GM18951 (cell line): Measurements from ENCODE around the gene PEX14.

Source experiments
- POLR2A ChIP-seq: IDR thresholded peaks from 4 replicates; pipeline ENCODE4 v1.6.1; 2011; ENCODE audit warnings: mild to moderate bottlenecking; ENCODE audit not compliant: insufficient read length, insufficient read depth; ENCODE audit errors: extremely low read depth
- in situ Hi-C: fragments of 300-500 bp; cut with MboI; formaldehyde crosslinking; loops from one replicate; pipeline ENCODE4 v1.12.0; 2022; ENCODE audit warnings: low sequenced_read_pairs, mixed read lengths, inconsistent platforms; ENCODE audit not compliant: unreplicated experiment

The PEX14 gene

GRCh38 chr1:10522322-10522860 lies 47.6 kb downstream of the PEX14 start:
- no peak for TF ChIP-seq POLR2A
- in situ Hi-C loops: loop anchor here (25.0 kb wide), 1 partner anchor 415 kb away; no protein-coding TSS in a partner anchor

DNA sequence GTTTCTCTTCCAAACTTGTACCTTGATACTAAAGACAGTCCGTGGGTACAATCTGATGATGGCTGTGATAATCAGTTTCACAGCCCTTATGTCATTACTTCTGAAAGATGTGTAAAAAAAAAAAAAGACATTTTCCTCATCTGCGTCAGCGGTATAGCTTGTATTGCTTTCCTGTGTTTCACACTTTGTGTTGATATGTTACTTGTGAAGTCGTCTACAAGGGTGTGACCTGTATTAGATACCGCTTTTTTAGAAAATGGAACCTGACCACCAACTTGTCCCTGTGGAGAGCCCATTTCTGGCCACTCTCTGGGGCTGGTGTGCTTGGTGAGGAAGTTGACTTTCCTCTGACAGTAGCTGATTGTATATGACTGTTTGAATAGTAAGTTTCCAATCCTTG lies 50.5 kb downstream of the PEX14 start:
- in situ Hi-C loops: no loop called here

GRCh38 chr1:10528066-10529014 lies 53.6 kb downstream of the PEX14 start:
- in situ Hi-C loops: no loop called here
- no peak for TF ChIP-seq POLR2A

More for the DNA sequence above, 50.5 kb downstream of the PEX14 start:
- TF ChIP-seq POLR2A: no peak

DNA sequence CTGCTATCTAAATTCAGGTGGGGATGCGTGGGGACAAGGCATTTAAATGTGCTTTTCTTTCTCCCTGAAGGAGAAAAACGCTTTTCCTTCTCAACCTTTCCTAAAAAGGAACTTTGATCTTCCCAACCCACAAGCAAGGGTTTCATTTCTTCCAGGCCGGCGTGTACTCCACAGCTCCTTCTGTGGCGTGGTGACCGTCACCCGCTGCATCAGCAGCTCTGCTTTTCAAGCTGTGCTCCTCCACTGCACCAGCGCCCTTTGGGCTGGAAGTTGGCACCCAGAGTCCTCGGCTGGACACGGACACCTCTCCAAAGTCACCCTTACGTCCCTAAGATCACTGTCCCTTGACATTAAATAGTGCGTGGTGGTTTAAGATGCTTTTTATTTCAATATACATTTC lies 54.3 kb downstream of the PEX14 start:
- no peak for TF ChIP-seq POLR2A
- in situ Hi-C loops: no loop called here

DNA sequence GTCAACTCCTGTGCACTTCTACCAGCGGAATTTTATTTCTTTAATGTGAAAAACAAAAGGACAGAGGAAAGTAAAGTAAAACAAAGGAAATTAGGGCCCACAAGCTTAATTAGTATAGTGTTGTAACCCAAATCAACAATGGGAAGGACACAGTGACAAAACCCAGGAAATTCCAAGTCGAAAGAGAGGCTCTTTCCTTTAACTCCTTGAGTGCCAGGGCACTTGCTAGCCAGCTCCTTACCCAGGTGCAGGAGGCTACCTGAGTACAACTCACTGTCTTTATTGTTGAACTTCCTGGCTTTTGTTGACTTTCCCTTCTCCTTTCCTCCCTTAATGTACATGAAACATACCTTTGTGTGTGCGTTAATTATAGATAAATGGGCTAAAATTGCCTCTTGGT lies 55.0 kb downstream of the PEX14 start:
- in situ Hi-C loops: no loop called here

GRCh38 chr1:10530281-10530740 lies 55.6 kb downstream of the PEX14 start:
- TF ChIP-seq POLR2A: no peak
- in situ Hi-C loops: no loop called here

More for the DNA sequence above, 55.0 kb downstream of the PEX14 start:
- TF ChIP-seq POLR2A: no peak

DNA sequence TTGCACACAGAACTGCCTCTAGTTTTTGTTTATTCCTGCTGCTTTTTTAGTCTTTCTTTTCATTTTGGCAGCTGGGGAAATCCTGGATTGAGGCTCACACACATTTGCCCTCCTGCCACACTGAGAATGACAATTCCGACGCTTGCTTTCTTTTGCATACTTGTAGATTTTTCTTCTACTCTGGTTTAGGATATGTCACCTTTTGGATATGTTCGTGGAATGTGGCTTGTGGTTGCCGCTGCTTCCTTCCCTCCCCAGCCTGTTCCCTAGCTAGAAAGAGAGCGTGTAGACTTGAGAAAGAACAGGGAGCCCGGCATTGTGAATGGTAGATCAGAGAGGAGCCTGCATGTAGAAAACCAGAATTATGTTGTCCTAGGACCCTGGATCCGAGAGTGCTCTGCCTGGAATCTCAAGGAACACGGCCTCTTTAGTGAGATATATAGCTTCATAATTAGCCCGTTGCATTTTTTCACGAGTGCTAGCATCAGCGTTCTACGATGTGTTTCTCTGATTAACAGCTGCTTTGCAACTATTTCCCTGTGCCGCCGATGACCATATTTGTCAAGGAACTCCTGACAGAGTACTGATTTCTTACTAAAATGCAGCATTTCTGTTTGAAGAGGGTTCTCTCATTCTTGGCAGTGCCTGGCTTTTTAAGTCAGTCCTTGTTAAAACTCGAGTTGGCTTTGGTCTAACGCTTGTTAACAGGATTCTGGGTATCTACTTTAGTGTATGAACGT lies 56.2 kb downstream of the PEX14 start:
- in situ Hi-C loops: no loop called here
- TF ChIP-seq POLR2A: no peak

DNA sequence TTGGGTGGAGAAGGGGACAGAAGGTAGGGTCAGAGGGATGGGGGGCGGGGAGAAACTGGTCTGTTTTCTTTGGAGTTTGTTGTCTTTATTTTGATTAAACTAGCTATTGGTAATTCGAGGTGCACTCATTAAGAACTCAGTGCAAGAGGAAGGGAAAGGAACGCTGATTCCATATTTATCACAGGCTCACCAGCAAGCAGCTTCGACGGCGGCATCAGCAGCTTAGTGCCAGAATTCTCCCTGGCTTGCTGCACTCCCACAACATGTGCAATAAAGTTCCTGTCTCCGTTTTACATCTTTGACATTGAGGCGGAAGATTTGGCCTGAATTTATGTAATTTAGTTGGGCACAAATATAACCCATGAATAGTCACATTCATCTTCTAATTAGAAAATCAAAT lies 57.6 kb downstream of the PEX14 start:
- in situ Hi-C loops: no loop called here
- TF ChIP-seq POLR2A: no peak

- in situ Hi-C loops: no loop called here
- TF ChIP-seq POLR2A: no peak
Observed at GRCh38 chr1:10534519-10534918, 59.8 kb downstream of the PEX14 start.

DNA sequence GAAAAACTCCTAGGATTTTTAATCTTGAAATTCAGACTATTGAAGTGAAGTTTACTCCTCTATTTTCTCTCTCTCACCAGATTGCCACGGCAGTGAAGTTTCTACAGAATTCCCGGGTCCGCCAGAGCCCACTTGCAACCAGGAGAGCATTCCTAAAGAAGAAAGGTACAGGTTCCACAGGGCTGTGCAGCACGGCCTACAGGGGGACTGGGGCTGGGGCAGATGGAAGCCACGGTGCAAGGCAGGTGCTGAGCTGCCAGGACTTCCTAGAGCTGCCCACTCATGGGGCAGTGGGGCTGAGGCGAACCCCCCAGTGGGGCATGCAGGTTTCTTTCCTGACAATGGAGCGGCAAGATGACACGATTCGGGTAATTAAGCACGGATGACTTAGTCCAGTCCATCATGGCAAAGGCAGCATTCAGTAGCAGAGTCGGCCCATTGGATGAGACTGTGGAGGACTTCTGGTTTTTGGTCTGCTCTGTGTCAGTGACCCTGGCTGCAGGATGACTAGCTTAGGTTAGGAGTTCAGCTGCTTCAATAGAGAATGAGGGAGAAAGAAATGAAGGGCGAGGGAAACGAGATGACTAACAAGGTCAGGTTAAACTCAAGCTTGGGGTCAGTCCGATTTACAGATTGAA lies 61.5 kb downstream of the PEX14 start:
- TF ChIP-seq POLR2A: no peak
- in situ Hi-C loops: no loop called here

- in situ Hi-C loops: no loop called here
- no peak for TF ChIP-seq POLR2A
Observed at GRCh38 chr1:10537082-10537766, 62.5 kb downstream of the PEX14 start.

- in situ Hi-C loops: no loop called here
- TF ChIP-seq POLR2A: no peak
Observed at GRCh38 chr1:10538646-10539355, 64.1 kb downstream of the PEX14 start.
